GM23338 (cell line): ENCODE results near the gene ANKZF1. TPM values are rescaled to one million over a fixed set of nuclear protein-coding genes. Genes with fewer than 3 reads are reported as not detected.

Experiments
- ATAC-seq: fragments of 200-7000 bp; cut with Tn5 transposase; 3 replicates; pipeline ENCODE4 v1.9.1; 2020
- DNase-seq: peaks from one replicate; pipeline ENCODE4 v3.0.0-alpha.2; 2015; ENCODE audit warnings: low spot score
- H2AFZ ChIP-seq: fragments of 200-600 bp; sonication (generic); 2 replicates; pipeline ENCODE4 v1.8.0; 2016; ENCODE audit warnings: antibody characterized with exemption, mild to moderate bottlenecking, moderate library complexity
- H3F3A ChIP-seq: fragments of 200-600 bp; sonication (generic); replicated peaks from 2 replicates; pipeline ENCODE4 v1.8.0; 2017; ENCODE audit warnings: antibody characterized with exemption, mixed run types, low read depth
- H3K27ac ChIP-seq: fragments of 200-600 bp; sonication (generic); 2 replicates; pipeline ENCODE4 v1.6.1; 2016; ENCODE audit warnings: low read depth
- H3K27me3 ChIP-seq: fragments of 200-600 bp; sonication (generic); 2 replicates; pipeline ENCODE4 v1.8.0; 2016; ENCODE audit warnings: mild to moderate bottlenecking, mixed run types, moderate library complexity; ENCODE audit not compliant: insufficient read depth
- H3K36me3 ChIP-seq: fragments of 200-600 bp; sonication (generic); 2 replicates; pipeline ENCODE4 v1.8.0; 2016; ENCODE audit warnings: mild to moderate bottlenecking; ENCODE audit not compliant: insufficient read depth
- H3K4me1 ChIP-seq: fragments of 200-600 bp; sonication (generic); 2 replicates; pipeline ENCODE4 v1.8.0; 2016; ENCODE audit warnings: mild to moderate bottlenecking, moderate library complexity; ENCODE audit not compliant: insufficient read depth
- H3K4me2 ChIP-seq: fragments of 200-600 bp; sonication (generic); 2 replicates; pipeline ENCODE4 v1.7.1; 2017; ENCODE audit warnings: mixed run types
- H3K4me3 ChIP-seq: fragments of 200-600 bp; sonication (generic); 2 replicates; pipeline ENCODE4 v1.6.1; 2016; ENCODE audit warnings: mixed run types
- H3K79me2 ChIP-seq: fragments of 200-600 bp; sonication (generic); replicated peaks from 2 replicates; pipeline ENCODE4 v1.8.0; 2017; ENCODE audit warnings: mild to moderate bottlenecking; ENCODE audit not compliant: insufficient read depth
- H3K9me2 ChIP-seq: fragments of 200-600 bp; sonication (generic); 2 replicates; pipeline ENCODE4 v1.8.0; 2017; ENCODE audit not compliant: insufficient read depth
- H4K20me1 ChIP-seq: fragments of 200-600 bp; sonication (generic); replicated peaks from 2 replicates; pipeline ENCODE4 v1.8.0; 2017; ENCODE audit warnings: mild to moderate bottlenecking; ENCODE audit not compliant: insufficient read depth
- H3K27ac Mint-ChIP-seq: 2 replicates; pipeline ENCODE4 v1.8.0; 2020; ENCODE audit warnings: inconsistent platforms, mild to moderate bottlenecking, moderate library complexity, mixed read lengths
- H3K27me3 Mint-ChIP-seq: 3 replicates; pipeline ENCODE4 v1.8.0; 2022; ENCODE audit warnings: low read depth, mild to moderate bottlenecking, moderate library complexity, mixed read lengths, inconsistent platforms; ENCODE audit not compliant: insufficient read depth, poor library complexity
- H3K36me3 Mint-ChIP-seq: 3 replicates; pipeline ENCODE4 v1.8.0; 2021; ENCODE audit warnings: low read depth, mild to moderate bottlenecking, inconsistent platforms, moderate library complexity, mixed read lengths
- H3K4me1 Mint-ChIP-seq: 3 replicates; pipeline ENCODE4 v1.8.0; 2020; ENCODE audit warnings: mild to moderate bottlenecking, inconsistent platforms, mixed read lengths
- H3K4me3 Mint-ChIP-seq: 3 replicates; pipeline ENCODE4 v1.8.0; 2021; ENCODE audit warnings: moderate library complexity, mild to moderate bottlenecking, inconsistent platforms, mixed read lengths
- H3K9me3 Mint-ChIP-seq: 3 replicates; pipeline ENCODE4 v1.8.0; 2020; ENCODE audit warnings: moderate library complexity, mild to moderate bottlenecking, inconsistent platforms, mixed read lengths
- CREB1 ChIP-seq: fragments of 250-450 bp; sonication (Bioruptor Pico); IDR thresholded peaks from 2 replicates; pipeline ENCODE4 v1.5.0; 2020; ENCODE audit warnings: low read depth, mild to moderate bottlenecking, moderate library complexity
- EZH2 ChIP-seq: fragments of 200-600 bp; sonication (generic); IDR thresholded peaks from one replicate; pipeline ENCODE4 v1.8.0; 2017; ENCODE audit warnings: antibody characterized with exemption, mild to moderate bottlenecking, low read depth; ENCODE audit not compliant: unreplicated experiment
- EZH2phosphoT487 ChIP-seq: fragments of 200-600 bp; sonication (generic); IDR thresholded peaks from one replicate; pipeline ENCODE4 v1.8.1; 2018; ENCODE audit warnings: antibody characterized with exemption; ENCODE audit not compliant: unreplicated experiment
- NANOG ChIP-seq: IDR thresholded peaks from 2 replicates; pipeline ENCODE4 v1.6.1; 2016; ENCODE audit warnings: antibody characterized with exemption, borderline replicate concordance
- POLR2AphosphoS5 ChIP-seq: IDR thresholded peaks from 2 replicates; pipeline ENCODE4 v1.6.1; 2016; ENCODE audit warnings: antibody characterized with exemption, low read depth
- ZNF114 ChIP-seq: fragments of 250-450 bp; sonication (Bioruptor Pico); IDR thresholded peaks from 2 replicates; pipeline ENCODE4 v1.5.0; 2020; ENCODE audit warnings: mild to moderate bottlenecking, moderate library complexity
- polyA plus RNA-seq: library from polyadenylated mRNA; unstranded; fragments of >200 nt; fragmentation: Nextera tagmentation; extraction: Ambion mirVana; gene quantifications from 2 replicates; pipeline ENCODE4 v1.2.1, GENCODE V29; 2016
- total RNA-seq: library from RNA; depleted of rRNA; stranded (reverse); fragments of >200 nt; shearing (Covaris generic); gene quantifications from 2 replicates; pipeline ENCODE4 v1.2.3, GENCODE V29; 2014
- TF ChIP-seq, protein P1 (sequence below): fragments of 250-450 bp; sonication (Bioruptor Pico); IDR thresholded peaks from 2 replicates; pipeline ENCODE4 v1.5.0; 2020; ENCODE audit warnings: mild to moderate bottlenecking, moderate library complexity
- TF ChIP-seq, protein P2 (sequence below), 2 experiments: fragments of 200-600 bp in 1 of 2; sonication (generic) in 1 of 2; conservative IDR thresholded peaks; 2 replicates each; pipeline versions ENCODE4 v1.5.1 to v1.6.1; 2016 to 2017; ENCODE audit warnings: antibody characterized with exemption in 2 of 2, low read depth in 2 of 2, mild to moderate bottlenecking in 2 of 2, moderate library complexity in 1 of 2
- TF ChIP-seq, protein P3 (sequence below): IDR thresholded peaks from 2 replicates; pipeline ENCODE4 v1.6.1; 2016; ENCODE audit warnings: antibody characterized with exemption

The ANKZF1 gene
- total and polyA plus RNA-seq, 2 experiments from 2014 or later: 29.9 to 61.9 TPM

DNA sequence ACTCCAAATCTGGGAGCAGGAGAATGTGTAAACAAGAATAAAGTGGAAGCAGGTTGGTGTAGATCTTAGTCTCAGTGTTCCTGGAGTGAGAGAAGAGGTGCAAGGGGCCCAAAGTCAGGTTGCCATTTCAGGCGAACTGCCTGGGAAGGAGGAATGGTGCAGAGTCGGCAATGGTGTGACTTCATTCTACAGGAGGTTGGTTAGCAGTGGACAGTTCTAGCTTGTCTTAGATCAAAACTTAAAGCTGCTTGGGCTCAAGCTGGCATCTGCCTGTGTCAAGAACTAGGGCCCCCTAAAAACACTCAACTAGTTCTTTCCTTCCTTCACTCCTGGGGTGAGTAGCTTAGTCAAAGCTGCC lies 19.2 kb downstream of the ANKZF1 start (continued):
- TF ChIP-seq EZH2phosphoT487: no peak

- Histone ChIP-seq H3K4me1 (peaks cover 15% of the 10 kb centered on the region), H2AFZ (no peak overlapping the region), H3K79me2 (0 out of 2 replicates have a peak, but pooled peaks cover 4% of the 10 kb centered on the region), H3K27ac (peak overlapping the region; percentile 32; the same call in 1 of the 2 replicates), H3K4me3 (no peak overlapping the region), H3K9me2 (no peaks in the 10 kb centered on the region), H3K4me2 (no peak overlapping the region), H4K20me1 (no peaks in the 10 kb centered on the region), H3K27me3 (peaks cover 20% of the 10 kb centered on the region), H3K36me3 (peaks cover 3% of the 10 kb centered on the region; the same call in 1 of the 2 replicates), H3F3A (no peaks in the 10 kb centered on the region)
- peaks cover 44% of the 10 kb centered on the region for H3K36me3 Mint-ChIP-seq
- H3K9me3 Mint-ChIP-seq: no peaks in the 10 kb centered on the region
- DNase-seq (peak; percentile 14), ATAC-seq (no peak)
- TF ChIP-seq ZNF114 (CRISPR knock-in tag): no peak
- TF ChIP-seq EZH2phosphoT487: no peak
- TF ChIP-seq, protein P1, sequence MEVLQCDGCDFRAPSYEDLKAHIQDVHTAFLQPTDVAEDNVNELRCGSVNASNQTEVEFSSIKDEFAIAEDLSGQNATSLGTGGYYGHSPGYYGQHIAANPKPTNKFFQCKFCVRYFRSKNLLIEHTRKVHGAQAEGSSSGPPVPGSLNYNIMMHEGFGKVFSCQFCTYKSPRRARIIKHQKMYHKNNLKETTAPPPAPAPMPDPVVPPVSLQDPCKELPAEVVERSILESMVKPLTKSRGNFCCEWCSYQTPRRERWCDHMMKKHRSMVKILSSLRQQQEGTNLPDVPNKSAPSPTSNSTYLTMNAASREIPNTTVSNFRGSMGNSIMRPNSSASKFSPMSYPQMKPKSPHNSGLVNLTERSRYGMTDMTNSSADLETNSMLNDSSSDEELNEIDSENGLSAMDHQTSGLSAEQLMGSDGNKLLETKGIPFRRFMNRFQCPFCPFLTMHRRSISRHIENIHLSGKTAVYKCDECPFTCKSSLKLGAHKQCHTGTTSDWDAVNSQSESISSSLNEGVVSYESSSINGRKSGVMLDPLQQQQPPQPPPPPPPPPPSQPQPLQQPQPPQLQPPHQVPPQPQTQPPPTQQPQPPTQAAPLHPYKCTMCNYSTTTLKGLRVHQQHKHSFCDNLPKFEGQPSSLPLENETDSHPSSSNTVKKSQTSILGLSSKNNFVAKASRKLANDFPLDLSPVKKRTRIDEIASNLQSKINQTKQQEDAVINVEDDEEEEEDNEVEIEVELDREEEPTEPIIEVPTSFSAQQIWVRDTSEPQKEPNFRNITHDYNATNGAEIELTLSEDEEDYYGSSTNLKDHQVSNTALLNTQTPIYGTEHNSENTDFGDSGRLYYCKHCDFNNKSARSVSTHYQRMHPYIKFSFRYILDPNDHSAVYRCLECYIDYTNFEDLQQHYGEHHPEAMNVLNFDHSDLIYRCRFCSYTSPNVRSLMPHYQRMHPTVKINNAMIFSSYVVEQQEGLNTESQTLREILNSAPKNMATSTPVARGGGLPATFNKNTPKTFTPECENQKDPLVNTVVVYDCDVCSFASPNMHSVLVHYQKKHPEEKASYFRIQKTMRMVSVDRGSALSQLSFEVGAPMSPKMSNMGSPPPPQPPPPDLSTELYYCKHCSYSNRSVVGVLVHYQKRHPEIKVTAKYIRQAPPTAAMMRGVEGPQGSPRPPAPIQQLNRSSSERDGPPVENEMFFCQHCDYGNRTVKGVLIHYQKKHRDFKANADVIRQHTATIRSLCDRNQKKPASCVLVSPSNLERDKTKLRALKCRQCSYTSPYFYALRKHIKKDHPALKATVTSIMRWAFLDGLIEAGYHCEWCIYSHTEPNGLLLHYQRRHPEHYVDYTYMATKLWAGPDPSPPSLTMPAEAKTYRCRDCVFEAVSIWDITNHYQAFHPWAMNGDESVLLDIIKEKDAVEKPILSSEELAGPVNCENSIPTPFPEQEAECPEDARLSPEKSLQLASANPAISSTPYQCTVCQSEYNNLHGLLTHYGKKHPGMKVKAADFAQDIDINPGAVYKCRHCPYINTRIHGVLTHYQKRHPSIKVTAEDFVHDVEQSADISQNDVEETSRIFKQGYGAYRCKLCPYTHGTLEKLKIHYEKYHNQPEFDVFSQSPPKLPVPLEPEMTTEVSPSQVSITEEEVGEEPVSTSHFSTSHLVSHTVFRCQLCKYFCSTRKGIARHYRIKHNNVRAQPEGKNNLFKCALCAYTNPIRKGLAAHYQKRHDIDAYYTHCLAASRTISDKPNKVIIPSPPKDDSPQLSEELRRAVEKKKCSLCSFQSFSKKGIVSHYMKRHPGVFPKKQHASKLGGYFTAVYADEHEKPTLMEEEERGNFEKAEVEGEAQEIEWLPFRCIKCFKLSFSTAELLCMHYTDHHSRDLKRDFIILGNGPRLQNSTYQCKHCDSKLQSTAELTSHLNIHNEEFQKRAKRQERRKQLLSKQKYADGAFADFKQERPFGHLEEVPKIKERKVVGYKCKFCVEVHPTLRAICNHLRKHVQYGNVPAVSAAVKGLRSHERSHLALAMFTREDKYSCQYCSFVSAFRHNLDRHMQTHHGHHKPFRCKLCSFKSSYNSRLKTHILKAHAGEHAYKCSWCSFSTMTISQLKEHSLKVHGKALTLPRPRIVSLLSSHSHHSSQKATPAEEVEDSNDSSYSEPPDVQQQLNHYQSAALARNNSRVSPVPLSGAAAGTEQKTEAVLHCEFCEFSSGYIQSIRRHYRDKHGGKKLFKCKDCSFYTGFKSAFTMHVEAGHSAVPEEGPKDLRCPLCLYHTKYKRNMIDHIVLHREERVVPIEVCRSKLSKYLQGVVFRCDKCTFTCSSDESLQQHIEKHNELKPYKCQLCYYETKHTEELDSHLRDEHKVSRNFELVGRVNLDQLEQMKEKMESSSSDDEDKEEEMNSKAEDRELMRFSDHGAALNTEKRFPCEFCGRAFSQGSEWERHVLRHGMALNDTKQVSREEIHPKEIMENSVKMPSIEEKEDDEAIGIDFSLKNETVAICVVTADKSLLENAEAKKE (CRISPR knock-in tag): no peak
- no peak for TF ChIP-seq POLR2AphosphoS5
- no peak for TF ChIP-seq EZH2
- TF ChIP-seq, protein P2, sequence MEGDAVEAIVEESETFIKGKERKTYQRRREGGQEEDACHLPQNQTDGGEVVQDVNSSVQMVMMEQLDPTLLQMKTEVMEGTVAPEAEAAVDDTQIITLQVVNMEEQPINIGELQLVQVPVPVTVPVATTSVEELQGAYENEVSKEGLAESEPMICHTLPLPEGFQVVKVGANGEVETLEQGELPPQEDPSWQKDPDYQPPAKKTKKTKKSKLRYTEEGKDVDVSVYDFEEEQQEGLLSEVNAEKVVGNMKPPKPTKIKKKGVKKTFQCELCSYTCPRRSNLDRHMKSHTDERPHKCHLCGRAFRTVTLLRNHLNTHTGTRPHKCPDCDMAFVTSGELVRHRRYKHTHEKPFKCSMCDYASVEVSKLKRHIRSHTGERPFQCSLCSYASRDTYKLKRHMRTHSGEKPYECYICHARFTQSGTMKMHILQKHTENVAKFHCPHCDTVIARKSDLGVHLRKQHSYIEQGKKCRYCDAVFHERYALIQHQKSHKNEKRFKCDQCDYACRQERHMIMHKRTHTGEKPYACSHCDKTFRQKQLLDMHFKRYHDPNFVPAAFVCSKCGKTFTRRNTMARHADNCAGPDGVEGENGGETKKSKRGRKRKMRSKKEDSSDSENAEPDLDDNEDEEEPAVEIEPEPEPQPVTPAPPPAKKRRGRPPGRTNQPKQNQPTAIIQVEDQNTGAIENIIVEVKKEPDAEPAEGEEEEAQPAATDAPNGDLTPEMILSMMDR (conservative IDR thresholded peaks at IDR 0.05; ENCODE audit: low read depth in 2 of 2): no peak
- TF ChIP-seq, protein P3, sequence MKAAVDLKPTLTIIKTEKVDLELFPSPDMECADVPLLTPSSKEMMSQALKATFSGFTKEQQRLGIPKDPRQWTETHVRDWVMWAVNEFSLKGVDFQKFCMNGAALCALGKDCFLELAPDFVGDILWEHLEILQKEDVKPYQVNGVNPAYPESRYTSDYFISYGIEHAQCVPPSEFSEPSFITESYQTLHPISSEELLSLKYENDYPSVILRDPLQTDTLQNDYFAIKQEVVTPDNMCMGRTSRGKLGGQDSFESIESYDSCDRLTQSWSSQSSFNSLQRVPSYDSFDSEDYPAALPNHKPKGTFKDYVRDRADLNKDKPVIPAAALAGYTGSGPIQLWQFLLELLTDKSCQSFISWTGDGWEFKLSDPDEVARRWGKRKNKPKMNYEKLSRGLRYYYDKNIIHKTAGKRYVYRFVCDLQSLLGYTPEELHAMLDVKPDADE: no peak
- TF ChIP-seq NANOG: no peak
- no peak for TF ChIP-seq CREB1 (CRISPR knock-in tag)
- H3K27me3 Mint-ChIP-seq: peaks cover 24% of the 10 kb centered on the region
- H3K4me3 Mint-ChIP-seq: peak overlapping the region; percentile 18; the same call in 1 of the 3 replicates
- peak overlapping the region; percentile 75 for H3K27ac Mint-ChIP-seq
- H3K4me1 Mint-ChIP-seq: peaks cover 47% of the 10 kb centered on the region
Measured at GRCh38 chr2:219249203-219249980, 19.8 kb downstream of the ANKZF1 start.
